Transverse colon (tissue), 4 donors: Measurements from ENCODE around the gene SEPTIN5. TPM values are rescaled to one million over a fixed set of nuclear protein-coding genes. Genes with fewer than 3 reads are reported as not detected.
A peak's percentile ranks its signal among the peaks of the same experiment; 100 is the strongest.

Experiments used
- DNase-seq: peaks from one replicate; pipeline ENCODE4 v3.0.0-alpha.2; 2019
- H3K27ac ChIP-seq, 4 donors: fragments of 200-600 bp; sonication (generic); 2 replicates each; pipeline ENCODE4 v1.5.1; 2016 to 2018; ENCODE audit warnings: inconsistent platforms in 4 of 4
- H3K27me3 ChIP-seq: fragments of 200-600 bp; sonication (generic); 2 replicates; pipeline ENCODE4 v1.5.1; 2017; ENCODE audit warnings: inconsistent platforms
- H3K36me3 ChIP-seq, 4 donors: fragments of 200-600 bp; sonication (generic); 2 replicates each; pipeline ENCODE4 v1.5.1; 2017 to 2019; ENCODE audit warnings: inconsistent platforms in 4 of 4
- H3K4me1 ChIP-seq, 4 donors: fragments of 200-600 bp; sonication (generic); 2 replicates each; pipeline ENCODE4 v1.5.1; 2017 to 2020; ENCODE audit warnings: inconsistent platforms in 4 of 4
- H3K4me3 ChIP-seq, 4 donors: fragments of 200-600 bp; sonication (generic); 1 replicate in 1 of 4; 2 replicates in 3 of 4; pipeline versions ENCODE4 v1.5.1 to v1.6.1; 2017 to 2019; ENCODE audit warnings: inconsistent platforms in 4 of 4
- H3K9me3 ChIP-seq, 2 donors: fragments of 200-600 bp; sonication (generic); 2 replicates each; pipeline ENCODE4 v1.5.1; 2017 to 2019; ENCODE audit warnings: inconsistent platforms in 2 of 2
- CTCF ChIP-seq, 5 experiments: fragments of 200-600 bp in 3 of 5; fragments of 450-650 bp in 2 of 5; sonication (generic) in 3 of 5; IDR thresholded peaks; 1 replicate in 2 of 5; 2 replicates in 3 of 5; pipeline ENCODE4 v1.5.1; 2016 to 2017; ENCODE audit warnings: antibody characterized with exemption in 5 of 5, inconsistent platforms in 3 of 5, mild to moderate bottlenecking in 2 of 5, moderate library complexity in 1 of 5
- EP300 ChIP-seq: sonication (generic); formaldehyde crosslinking; IDR thresholded peaks from one replicate; pipeline ENCODE4 v1.6.1; 2017; ENCODE audit warnings: antibody characterized with exemption, low read depth
- POLR2A ChIP-seq: fragments of 450-650 bp; IDR thresholded peaks from one replicate; pipeline ENCODE4 v1.6.1; 2016; ENCODE audit warnings: antibody characterized with exemption, mild to moderate bottlenecking, moderate library complexity
- POLR2AphosphoS5 ChIP-seq, 3 donors: sonication (generic); formaldehyde crosslinking; IDR thresholded peaks; one replicate each; pipeline ENCODE4 v1.6.1; 2016; ENCODE audit warnings: antibody characterized with exemption in 3 of 3
- WGBS, 2 donors: methylation state at CpG; one replicate each; pipeline ENCODE4 v1.1.5; 2018; ENCODE audit warnings: low coverage in 1 of 2; 5-methylcytosine and 5-hydroxymethylcytosine counted together
- in situ Hi-C, 4 donors: fragments of 200-750 bp; cut with MboI; loops; one replicate each; pipeline versions ENCODE4 v1.15.0 to v1.15.1; 2017; ENCODE audit warnings: low sequenced_read_pairs in 3 of 4, low pct_ligation_motif_present in 1 of 4, low pct_unique_long_range_greater_than_20kb in 1 of 4
- intact Hi-C: fragments of 100-400 bp; cut with DNase I; formaldehyde crosslinking; loops from one replicate; pipeline ENCODE4 v1.15.1; 2023; ENCODE audit warnings: low total_unique reads
- total RNA-seq, 4 donors: library from RNA; depleted of rRNA; stranded (reverse); fragments of >200 nt; gene quantifications; one replicate each; pipeline ENCODE4 v1.1.0, GENCODE V29; 2016

The SEPTIN5 gene
- total RNA-seq, 4 donors from 2014 or later = 2.5 to 709 (median 5.4) TPM

GRCh38 chr22:19716041-19716828, 1.9 kb downstream of the SEPTIN5 start:
- H3K27ac ChIP-seq = no peak overlapping the region
- peaks cover 75% of the 10 kb centered on the region for H3K27me3 ChIP-seq
- WGBS, 2 donors = 80 to 85% methylated on average over 2 to 11 of the region's 11 CpGs
- TF ChIP-seq POLR2A = no peak
- no peak for TF ChIP-seq EP300
- TF ChIP-seq CTCF (IDR thresholded peaks at IDR 0.05) = no peak
- no peak for TF ChIP-seq POLR2AphosphoS5 (IDR thresholded peaks at IDR 0.05)
- peaks cover 6 to 34% (median 23%) of the 10 kb centered on the region in 4 donors for H3K4me1 ChIP-seq
- in situ Hi-C loops (no loop called here), intact Hi-C loops (loop anchor here (2.0 kb wide), 1 partner anchor 37 kb away; no protein-coding TSS in a partner anchor)
- DNase-seq = no peak
- H3K9me3 ChIP-seq = no peaks in the 10 kb centered on the region
- H3K36me3 ChIP-seq = no peaks in the 10 kb centered on the region
- H3K4me3 ChIP-seq = no peak overlapping the region

DNA sequence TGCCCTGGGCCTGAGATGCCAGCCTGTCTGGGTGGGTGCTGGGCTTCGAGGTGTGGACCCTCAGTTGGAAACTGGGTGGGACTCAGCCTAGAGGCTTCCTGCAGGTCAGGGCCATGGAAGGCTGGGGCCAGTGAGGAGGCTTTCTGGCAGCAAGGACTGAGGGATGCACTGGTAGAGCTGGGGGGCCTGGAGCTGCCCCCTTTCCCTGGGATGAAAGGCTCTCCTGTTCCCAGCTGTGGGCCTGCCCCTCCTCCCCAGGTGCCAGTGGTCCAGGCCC, 2.5 kb downstream of the SEPTIN5 start:
- peaks cover 80% of the 10 kb centered on the region for H3K27me3 ChIP-seq
- 82% methylated on average over 1 of the region's 1 CpG; no CpG with 5 or more reads in 1 of the 2 donors for WGBS, 2 donors
- intact Hi-C loops = loop anchor here (2.0 kb wide), 1 partner anchor 38 kb away; no protein-coding TSS in a partner anchor

GRCh38 chr22:19717181-19717580, 2.9 kb downstream of the SEPTIN5 start:
- DNase-seq = no peak
- WGBS, 2 donors = 79% methylated on average over 9 of the region's 9 CpGs; no CpG with 5 or more reads in 1 of the 2 donors
- in situ Hi-C loops (no loop called here), intact Hi-C loops (loop anchor here (2.0 kb wide), 1 partner anchor 38 kb away; no protein-coding TSS in a partner anchor)
- no peak overlapping the region for H3K4me3 ChIP-seq
- H3K36me3 ChIP-seq = no peaks in the 10 kb centered on the region
- TF ChIP-seq POLR2A (no peak), POLR2AphosphoS5 (IDR thresholded peaks at IDR 0.05) (no peak), CTCF (IDR thresholded peaks at IDR 0.05) (no peak), EP300 (no peak)
- H3K27ac ChIP-seq = no peak overlapping the region
- peaks cover 6 to 34% (median 23%) of the 10 kb centered on the region in 4 donors for H3K4me1 ChIP-seq
- H3K9me3 ChIP-seq = no peaks in the 10 kb centered on the region
- peaks cover 84% of the 10 kb centered on the region for H3K27me3 ChIP-seq

More for the DNA sequence above, 2.5 kb downstream of the SEPTIN5 start:
- DNase-seq = no peak
- no peak overlapping the region for H3K27ac ChIP-seq
- no peaks in the 10 kb centered on the region for H3K9me3 ChIP-seq
- peaks cover 6 to 34% (median 23%) of the 10 kb centered on the region in 4 donors for H3K4me1 ChIP-seq
- H3K4me3 ChIP-seq = no peak overlapping the region
- no peaks in the 10 kb centered on the region for H3K36me3 ChIP-seq
- in situ Hi-C loops = no loop called here
- TF ChIP-seq POLR2AphosphoS5 (IDR thresholded peaks at IDR 0.05) (no peak), POLR2A (no peak), CTCF (IDR thresholded peaks at IDR 0.05) (no peak), EP300 (no peak)

- Histone ChIP-seq H3K27me3 (peaks cover 89% of the 10 kb centered on the region), H3K9me3 (no peaks in the 10 kb centered on the region), H3K4me1 (peaks cover 6 to 36% (median 24%) of the 10 kb centered on the region in 4 donors), H3K4me3 (peak overlapping the region; percentile 32 to 71 (median 60)), H3K36me3 (no peaks in the 10 kb centered on the region), H3K27ac (peak overlapping the region in 3 of 4 donors; percentile 41 to 72 (median 51))
- 9% methylated on average over 69 of the region's 96 CpGs; no CpG with 5 or more reads in 1 of the 2 donors for WGBS, 2 donors
- DNase-seq = peak; percentile 77
- TF ChIP-seq POLR2A (no peak), EP300 (no peak), POLR2AphosphoS5 (IDR thresholded peaks at IDR 0.05) (no peak), CTCF (IDR thresholded peaks at IDR 0.05) (peak; percentile 49 to 98 (median 91))
- intact Hi-C loops = loop anchor here (2.0 kb wide), 1 partner anchor 39 kb away; no protein-coding TSS in a partner anchor
- in situ Hi-C loops = no loop called here
Observed at GRCh38 chr22:19717691-19718455, 3.6 kb downstream of the SEPTIN5 start.
